Tibial nerve (tissue), 4 donors: ENCODE measurements around the gene FRMD3. TPM values are rescaled to one million over a fixed set of nuclear protein-coding genes. Genes with fewer than 3 reads are reported as not detected.
A peak's percentile ranks its signal among the peaks of the same experiment; 100 is the strongest.

Source experiments
- DNase-seq, 2 donors: peaks; one replicate each; pipeline ENCODE4 v3.0.0-alpha.2; 2019; ENCODE audit warnings: low spot score in 2 of 2
- H3K27ac ChIP-seq, 4 donors: fragments of 200-600 bp; sonication (generic) in 3 of 4; one replicate each; pipeline ENCODE4 v1.5.1; 2017 to 2019; ENCODE audit warnings: mild to moderate bottlenecking in 1 of 4
- H3K27me3 ChIP-seq, 2 donors: fragments of 200-600 bp; sonication (generic) in 1 of 2; one replicate each; pipeline versions ENCODE4 v1.5.1 to v1.6.0; 2017 to 2019
- H3K36me3 ChIP-seq, 3 donors: fragments of 200-600 bp; sonication (generic); one replicate each; pipeline ENCODE4 v1.5.1; 2018 to 2019
- H3K4me1 ChIP-seq, 4 donors: fragments of 200-600 bp; sonication (generic) in 3 of 4; one replicate each; pipeline ENCODE4 v1.5.1; 2017 to 2019
- H3K4me3 ChIP-seq, 4 donors: fragments of 200-600 bp; sonication (generic) in 3 of 4; one replicate each; pipeline ENCODE4 v1.5.1; 2017 to 2019; ENCODE audit warnings: mild to moderate bottlenecking in 1 of 4, moderate library complexity in 1 of 4
- H3K9me3 ChIP-seq, 4 donors: fragments of 200-600 bp; sonication (generic) in 3 of 4; one replicate each; pipeline ENCODE4 v1.5.1; 2017 to 2019
- CTCF ChIP-seq, 5 experiments: fragments of 200-600 bp in 3 of 5; fragments of 450-650 bp in 2 of 5; sonication (generic) in 3 of 5; IDR thresholded peaks; one replicate each; pipeline ENCODE4 v1.5.1; 2016 to 2019; ENCODE audit warnings: antibody characterized with exemption in 5 of 5, mild to moderate bottlenecking in 3 of 5, moderate library complexity in 2 of 5
- EP300 ChIP-seq, 2 donors: sonication (generic); formaldehyde crosslinking; IDR thresholded peaks; one replicate each; pipeline ENCODE4 v1.6.1; 2017; ENCODE audit warnings: antibody characterized with exemption in 2 of 2, mild to moderate bottlenecking in 1 of 2
- POLR2A ChIP-seq, 2 donors: fragments of 450-650 bp; IDR thresholded peaks; one replicate each; pipeline ENCODE4 v1.6.1; 2017; ENCODE audit warnings: antibody characterized with exemption in 2 of 2, mild to moderate bottlenecking in 2 of 2, moderate library complexity in 2 of 2
- WGBS, 2 donors: methylation state at CpG; one replicate each; pipeline ENCODE4 v1.1.5; 2018; 5-methylcytosine and 5-hydroxymethylcytosine counted together
- total RNA-seq, 4 donors: library from RNA; depleted of rRNA; stranded (reverse); fragments of >200 nt; gene quantifications; one replicate each; pipeline ENCODE4 v1.1.0, GENCODE V29; 2016

FRMD3 gene
- total RNA-seq, 4 donors from 2014 or later: 31.2 to 44.0 (median 34.5) TPM

GRCh38 chr9:83240671-83241070 lies 297.5 kb downstream of the FRMD3 start:
- no peak for DNase-seq
- TF ChIP-seq POLR2A (IDR thresholded peaks at IDR 0.05): no peak
- no peak for TF ChIP-seq CTCF (IDR thresholded peaks at IDR 0.05)
- no peak for TF ChIP-seq EP300 (IDR thresholded peaks at IDR 0.05)
- no peak overlapping the region for H3K4me3 ChIP-seq
- peaks cover 0 to 3% (median 0%) of the 10 kb centered on the region in 4 donors for H3K9me3 ChIP-seq
- H3K4me1 ChIP-seq: peaks cover 0 to 15% (median 3%) of the 10 kb centered on the region in 4 donors
- WGBS, 2 donors: 68 to 69% methylated on average over 4 of the region's 4 CpGs
- no peaks in the 10 kb centered on the region for H3K27me3 ChIP-seq
- no peak overlapping the region for H3K27ac ChIP-seq
- H3K36me3 ChIP-seq: peaks cover 0 to 40% (median 0%) of the 10 kb centered on the region in 3 donors

- TF ChIP-seq CTCF (IDR thresholded peaks at IDR 0.05): no peak
- TF ChIP-seq EP300 (IDR thresholded peaks at IDR 0.05): no peak
- TF ChIP-seq POLR2A (IDR thresholded peaks at IDR 0.05): no peak
- H3K9me3 ChIP-seq: peaks cover 0 to 3% (median 0%) of the 10 kb centered on the region in 4 donors
- no peak overlapping the region for H3K27ac ChIP-seq
- H3K4me1 ChIP-seq: peaks cover 0 to 15% (median 3%) of the 10 kb centered on the region in 4 donors
- H3K27me3 ChIP-seq: no peaks in the 10 kb centered on the region
- no peak for DNase-seq
- peaks cover 0 to 36% (median 0%) of the 10 kb centered on the region in 3 donors for H3K36me3 ChIP-seq
- H3K4me3 ChIP-seq: no peak overlapping the region
Measured at GRCh38 chr9:83239747-83240146, 298.5 kb downstream of the FRMD3 start.

- DNase-seq: peak in 1 of 2 donors; percentile 50
- Histone ChIP-seq H3K4me1 (peaks cover 0 to 15% (median 3%) of the 10 kb centered on the region in 4 donors), H3K9me3 (peaks cover 0 to 3% (median 0%) of the 10 kb centered on the region in 4 donors), H3K36me3 (peaks cover 0 to 34% (median 0%) of the 10 kb centered on the region in 3 donors), H3K4me3 (no peak overlapping the region), H3K27ac (no peak overlapping the region), H3K27me3 (no peaks in the 10 kb centered on the region)
- 76 to 82% methylated on average over 6 of the region's 6 CpGs for WGBS, 2 donors
- TF ChIP-seq CTCF (IDR thresholded peaks at IDR 0.05) (no peak), EP300 (IDR thresholded peaks at IDR 0.05) (no peak), POLR2A (IDR thresholded peaks at IDR 0.05) (no peak)
Measured at GRCh38 chr9:83238871-83239640, 299.1 kb downstream of the FRMD3 start.

GRCh38 chr9:83236029-83236696 lies 302.0 kb downstream of the FRMD3 start:
- H3K4me1 ChIP-seq: peaks cover 0 to 15% (median 3%) of the 10 kb centered on the region in 4 donors
- H3K4me3 ChIP-seq: no peak overlapping the region
- H3K9me3 ChIP-seq: no peaks in the 10 kb centered on the region
- no peaks in the 10 kb centered on the region for H3K27me3 ChIP-seq
- TF ChIP-seq CTCF (IDR thresholded peaks at IDR 0.05) (no peak), POLR2A (IDR thresholded peaks at IDR 0.05) (no peak), EP300 (IDR thresholded peaks at IDR 0.05) (no peak)
- no peak for DNase-seq
- no peak overlapping the region for H3K27ac ChIP-seq
- 91 to 94% methylated on average over 4 of the region's 4 CpGs for WGBS, 2 donors
- H3K36me3 ChIP-seq: peaks cover 0 to 7% (median 0%) of the 10 kb centered on the region in 3 donors

- no peaks in the 10 kb centered on the region for H3K27me3 ChIP-seq
- H3K9me3 ChIP-seq: no peaks in the 10 kb centered on the region
- TF ChIP-seq POLR2A (IDR thresholded peaks at IDR 0.05): no peak
- no peak overlapping the region for H3K27ac ChIP-seq
- peaks cover 0 to 15% (median 3%) of the 10 kb centered on the region in 4 donors for H3K4me1 ChIP-seq
- H3K4me3 ChIP-seq: no peak overlapping the region
- DNase-seq: no peak
- 79% methylated on average over 2 of the region's 2 CpGs for WGBS, 2 donors
- peaks cover 0 to under 1% (median 0%) of the 10 kb centered on the region in 3 donors for H3K36me3 ChIP-seq
Measured at GRCh38 chr9:83235526-83235925, 302.7 kb downstream of the FRMD3 start.
